Activated naive CD4-positive, alpha-beta T cell (primary cell): ENCODE data around the gene SLC35G3.
"Not testable (repeated sequence)": the region's sequence is repeated elsewhere in the genome, so short reads cannot be mapped to it uniquely, and the experiment has no call there.

Source experiments
- DNase-seq, 4 experiments: peaks; one replicate each; lab custom pipeline; 2025; lab: John Stamatoyannopoulos, UW

SLC35G3 gene

DNA sequence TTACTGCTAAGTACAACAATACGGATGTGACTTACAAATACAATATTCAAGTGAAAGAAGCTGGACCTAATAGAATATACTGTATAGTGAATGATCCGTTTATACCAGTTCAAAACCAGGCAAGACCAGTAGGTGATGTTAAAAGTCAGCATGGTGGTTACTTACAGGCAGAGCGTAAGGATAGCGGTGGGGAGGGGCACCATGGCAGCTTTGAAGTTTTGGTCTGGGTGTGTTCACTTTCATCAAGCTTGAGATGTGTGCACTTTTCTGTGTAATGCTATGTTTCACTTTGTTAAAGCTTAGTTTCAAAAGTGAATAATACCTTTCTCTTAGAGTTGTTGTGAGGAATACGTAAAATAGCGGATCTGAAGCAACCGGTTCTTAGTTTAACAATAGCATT, 16.5 kb upstream of the SLC35G3 start:
- DNase-seq = peak in 1 of 4 experiments; percentile 30

DNA sequence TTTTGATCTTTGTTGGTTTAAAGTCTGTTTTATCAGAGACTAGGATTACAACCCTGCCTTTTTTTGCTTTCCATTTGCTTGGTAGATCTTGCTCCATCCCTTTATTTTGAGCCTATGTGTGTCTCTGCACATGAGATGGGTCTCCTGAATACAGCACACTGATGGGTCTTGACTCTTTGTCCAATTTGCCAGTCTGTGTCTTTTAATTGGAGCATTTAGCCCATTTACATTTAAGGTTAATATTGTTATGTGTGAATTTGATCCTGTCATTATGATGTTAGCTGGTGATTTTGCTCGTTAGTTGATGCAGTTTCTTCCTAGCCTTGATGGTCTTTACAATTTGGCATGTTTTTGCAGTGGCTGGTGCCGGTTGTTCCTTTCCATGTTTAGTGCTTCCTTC, 8.4 kb upstream of the SLC35G3 start:
- not testable (repeated sequence) for DNase-seq

DNA sequence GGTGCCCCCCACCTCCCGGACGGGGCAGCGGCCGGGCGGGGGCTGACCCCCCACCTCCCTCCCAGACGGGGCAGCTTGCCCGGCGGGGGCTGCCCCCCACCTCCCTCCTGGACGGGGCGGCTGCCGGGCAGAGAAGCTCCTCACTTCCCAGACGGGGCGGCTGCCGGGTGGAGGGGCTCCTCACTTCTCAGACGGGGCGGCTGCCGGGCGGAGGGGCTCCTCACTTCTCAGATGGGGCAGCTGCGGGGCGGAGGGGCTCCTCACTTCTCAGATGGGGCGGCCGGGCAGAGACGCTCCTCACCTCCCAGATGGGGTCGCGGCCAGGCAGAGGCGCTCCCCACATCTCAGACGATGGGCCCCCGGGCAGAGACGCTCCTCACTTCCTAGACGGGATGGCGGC, 869 bp upstream of the SLC35G3 start:
- not testable (repeated sequence) for DNase-seq

DNA sequence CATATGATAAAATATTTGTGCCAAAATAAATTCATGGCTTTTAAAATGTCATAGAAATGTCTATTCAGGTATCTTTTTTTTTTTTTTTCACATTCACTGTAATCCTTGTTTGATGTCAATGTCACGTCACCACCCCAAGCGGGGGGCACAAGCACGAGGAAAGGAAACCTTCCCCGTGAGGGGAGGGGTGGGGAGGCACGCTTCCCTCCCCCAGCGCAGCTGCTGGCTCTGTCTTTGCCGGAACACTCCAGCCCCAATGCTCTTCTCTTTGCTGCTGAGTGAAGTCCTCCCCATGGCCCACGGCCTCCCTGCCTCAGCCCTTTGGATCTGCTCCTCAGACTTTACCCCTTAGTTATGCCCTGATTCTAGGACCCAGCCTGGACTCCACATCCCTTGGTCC, 1.5 kb downstream of the SLC35G3 start:
- peak in 1 of 4 experiments; percentile 29 for DNase-seq

DNA sequence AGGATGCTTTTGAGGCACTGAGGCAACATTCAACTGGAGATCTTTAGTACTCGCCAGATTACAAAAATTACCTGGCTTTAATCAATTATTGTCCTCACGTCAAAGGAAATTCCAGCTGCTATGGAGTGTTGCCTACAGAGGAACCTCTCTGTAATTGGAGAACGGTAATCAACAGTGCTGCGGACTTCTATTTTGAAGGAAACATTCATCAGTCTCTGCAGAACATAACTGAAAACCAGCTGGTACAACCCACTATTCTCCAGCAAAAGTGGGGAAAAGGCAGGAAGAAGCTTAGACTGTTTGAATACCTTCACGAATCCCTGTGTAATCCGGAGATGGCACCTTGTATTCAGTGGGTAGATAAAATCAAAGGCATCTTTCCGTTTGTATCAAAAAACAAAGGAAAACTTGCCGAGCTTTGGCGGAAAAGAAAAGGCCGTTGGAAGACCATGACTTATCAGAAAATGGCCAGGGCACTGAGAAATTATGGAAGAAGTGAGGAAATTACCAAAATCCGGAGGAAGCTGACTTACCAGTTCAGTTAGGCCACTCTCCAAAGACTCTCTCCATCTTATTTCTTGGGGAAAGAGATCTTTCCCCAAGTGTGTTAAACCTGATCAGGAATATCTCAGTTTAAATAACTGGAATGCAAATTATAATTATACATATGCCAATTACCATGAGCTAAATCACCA, 3.0 kb downstream of the SLC35G3 start:
- DNase-seq = no peak

- DNase-seq = no peak
These were observed 4.9 kb downstream of the SLC35G3 start for GRCh38 chr17:35189291-35189690.

GRCh38 chr17:35188111-35188510, 6.1 kb downstream of the SLC35G3 start:
- no peak for DNase-seq

DNA sequence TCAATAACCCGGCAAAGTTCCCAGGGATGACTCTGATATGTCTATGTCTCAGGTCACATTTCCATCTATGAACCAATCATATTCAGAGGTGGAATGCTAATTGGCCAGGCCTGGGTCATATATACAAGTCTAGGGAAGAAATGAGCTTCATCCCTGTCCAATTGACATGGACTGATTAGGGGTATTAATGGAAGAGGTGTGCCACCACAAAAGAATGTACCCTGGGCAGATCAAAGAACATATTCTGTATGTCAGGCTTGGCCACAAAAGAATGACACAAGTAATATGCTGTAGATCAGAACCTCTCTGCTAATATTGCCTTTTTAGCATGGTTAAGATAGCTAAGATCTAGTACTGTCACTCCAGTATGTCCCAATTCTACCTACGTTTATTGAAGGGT, 6.7 kb downstream of the SLC35G3 start:
- DNase-seq = no peak

DNA sequence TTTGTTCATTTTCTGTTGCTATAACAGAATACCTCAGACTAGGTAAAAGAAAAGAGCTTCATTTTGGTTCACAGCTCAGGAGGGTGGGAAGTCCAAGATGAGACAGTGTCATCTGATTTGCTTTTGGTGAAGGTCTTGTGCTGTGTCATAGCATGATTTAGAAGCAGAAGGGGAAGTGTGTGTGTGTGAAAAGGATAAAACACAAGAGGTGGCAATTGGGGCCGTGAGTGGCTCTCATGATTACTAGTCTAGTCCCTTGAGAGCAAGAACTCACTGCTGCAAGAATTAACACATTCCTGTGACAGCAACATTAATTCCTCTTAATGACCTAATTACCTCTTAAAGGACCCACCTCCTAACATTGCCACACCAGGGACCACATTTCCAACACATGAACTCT, 8.3 kb downstream of the SLC35G3 start:
- no peak for DNase-seq

GRCh38 chr17:35184274-35184673, 9.9 kb downstream of the SLC35G3 start:
- DNase-seq = no peak

DNA sequence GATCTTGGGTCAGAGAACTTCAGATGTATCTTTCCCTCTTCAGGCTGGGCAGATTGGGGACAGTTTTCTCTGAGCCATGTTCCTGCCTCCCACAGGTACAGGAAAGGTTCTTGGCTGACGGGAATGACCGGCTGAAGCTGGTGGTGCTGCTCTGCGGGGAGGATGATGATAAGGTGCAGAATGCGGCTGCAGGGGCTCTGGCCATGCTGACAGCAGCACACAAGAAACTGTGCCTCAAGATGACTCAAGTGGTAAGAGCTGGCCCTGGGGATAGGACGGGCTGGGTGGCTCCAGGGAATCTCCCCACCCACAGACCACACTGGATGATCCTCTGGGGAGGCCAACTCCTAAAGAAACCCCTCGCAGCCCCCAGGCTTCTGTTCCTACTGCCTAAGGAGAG, 10.9 kb downstream of the SLC35G3 start:
- no peak for DNase-seq

DNA sequence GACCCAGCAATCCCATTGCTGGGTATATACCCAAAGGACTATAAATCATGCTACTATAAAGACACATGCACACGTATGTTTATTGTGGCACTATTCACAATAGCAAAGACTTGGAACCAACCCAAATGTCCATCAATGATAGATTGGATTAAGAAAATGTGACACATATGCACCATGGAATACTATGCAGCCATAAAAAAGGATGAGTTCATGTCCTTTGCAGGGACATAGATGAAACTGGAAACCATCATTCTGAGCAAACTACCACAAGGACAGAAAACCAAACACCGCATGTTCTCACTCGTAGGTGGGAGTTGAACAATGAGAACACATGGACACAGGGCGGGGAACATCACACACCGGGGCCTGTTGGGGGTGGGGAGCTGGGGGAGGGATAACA, 14.8 kb downstream of the SLC35G3 start:
- DNase-seq = not testable (repeated sequence)

DNA sequence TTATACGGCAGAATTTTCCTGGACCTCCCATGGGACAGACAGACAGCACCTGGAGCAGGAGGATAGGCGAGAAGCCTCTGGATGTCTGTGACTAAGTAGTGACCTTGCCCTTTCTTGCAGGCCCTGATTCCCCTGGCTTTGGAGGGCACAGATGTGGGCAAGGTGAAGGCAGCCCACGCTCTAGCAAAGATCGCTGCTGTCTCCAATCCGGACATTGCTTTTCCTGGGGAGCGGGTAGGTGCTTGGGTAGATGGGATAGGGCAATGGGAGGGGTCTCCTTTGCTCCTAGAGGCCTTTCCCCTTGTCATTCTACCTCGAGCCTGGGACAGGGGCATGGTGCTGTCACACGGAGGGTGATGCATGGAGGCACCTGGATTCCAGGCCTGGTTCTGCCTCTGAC, 17.3 kb downstream of the SLC35G3 start:
- DNase-seq = no peak

DNA sequence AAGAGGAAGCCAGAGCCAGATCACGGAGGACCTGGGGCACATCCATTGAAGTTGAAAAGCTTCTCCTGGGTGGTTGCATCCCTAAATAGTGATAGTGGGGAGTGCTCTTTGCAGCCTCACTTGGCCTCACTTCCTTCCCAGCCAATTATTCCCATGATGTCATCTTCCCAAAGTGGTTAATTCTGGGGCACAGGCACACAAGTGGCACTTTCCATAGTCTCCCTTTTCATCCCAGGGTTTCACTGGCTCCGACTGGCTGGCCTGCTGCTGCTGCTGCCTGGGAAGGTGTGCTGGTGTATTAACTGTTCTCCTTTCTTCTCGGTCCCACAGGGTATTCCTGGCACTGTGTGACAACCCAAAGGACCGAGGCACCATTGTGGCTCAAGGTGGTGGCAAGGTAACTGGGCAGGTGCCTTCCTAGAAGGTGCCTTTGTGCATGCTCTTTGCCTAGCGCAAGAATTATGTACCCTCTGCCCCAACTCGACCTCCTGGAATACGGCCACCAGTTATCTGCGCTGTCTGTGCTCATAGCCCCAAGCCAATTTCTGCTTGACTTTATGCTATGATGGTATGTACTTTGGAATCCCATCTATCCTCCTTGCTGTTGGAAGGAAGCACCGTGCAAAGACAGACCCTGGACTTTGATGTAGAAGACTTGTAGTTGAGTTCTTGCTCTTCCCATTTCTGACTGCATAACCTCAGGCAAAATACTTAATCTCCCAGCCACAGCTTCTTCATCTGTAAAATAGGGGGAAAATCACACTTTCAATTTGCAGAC, 18.4 kb downstream of the SLC35G3 start:
- no peak for DNase-seq

DNA sequence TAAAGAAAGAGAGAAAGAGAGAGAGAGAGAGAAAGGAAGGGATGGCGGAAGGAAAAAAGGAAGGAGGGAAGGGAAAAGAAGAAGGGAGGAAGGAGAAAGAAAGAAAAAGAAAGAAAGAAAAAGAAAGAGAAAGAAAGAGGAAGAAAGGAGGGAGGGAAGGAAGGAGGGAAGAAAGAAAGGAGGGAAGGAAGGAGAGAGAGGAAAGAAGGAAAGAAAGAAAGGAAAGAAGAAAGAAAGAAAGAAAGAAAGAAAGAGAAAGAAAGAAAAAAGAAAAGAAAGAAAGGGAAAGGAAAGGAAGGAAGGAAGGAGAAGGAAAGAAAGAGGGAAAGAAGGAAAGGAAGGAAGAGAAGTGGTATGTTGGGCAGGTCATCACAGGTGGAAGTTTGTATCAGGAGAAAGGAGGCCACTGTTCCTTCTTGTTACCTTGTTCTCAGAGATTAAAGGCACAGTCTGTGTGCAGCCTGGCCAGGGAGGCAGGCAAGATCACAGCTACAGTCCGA, 19.3 kb downstream of the SLC35G3 start:
- DNase-seq = no peak

DNA sequence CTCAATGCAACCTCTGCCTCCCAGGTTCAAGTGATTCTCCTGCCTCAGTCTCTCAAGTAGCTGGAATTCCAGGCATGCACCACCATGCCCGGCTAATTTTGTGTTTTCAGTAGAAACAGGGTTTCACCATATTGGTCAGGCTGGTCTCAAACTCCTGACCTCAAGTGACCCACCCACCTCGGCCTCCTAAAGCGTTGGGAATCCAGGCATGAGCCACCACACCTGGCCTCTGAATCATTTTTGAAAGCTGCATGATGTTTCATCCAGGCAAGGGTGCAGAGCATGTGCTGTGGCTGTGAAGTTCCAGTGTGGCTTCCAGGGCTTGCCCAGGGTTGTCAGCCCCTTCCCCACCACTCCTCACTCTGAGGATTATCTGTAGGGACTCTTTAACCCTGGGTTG, 21.9 kb downstream of the SLC35G3 start:
- DNase-seq = not testable (repeated sequence)

DNA sequence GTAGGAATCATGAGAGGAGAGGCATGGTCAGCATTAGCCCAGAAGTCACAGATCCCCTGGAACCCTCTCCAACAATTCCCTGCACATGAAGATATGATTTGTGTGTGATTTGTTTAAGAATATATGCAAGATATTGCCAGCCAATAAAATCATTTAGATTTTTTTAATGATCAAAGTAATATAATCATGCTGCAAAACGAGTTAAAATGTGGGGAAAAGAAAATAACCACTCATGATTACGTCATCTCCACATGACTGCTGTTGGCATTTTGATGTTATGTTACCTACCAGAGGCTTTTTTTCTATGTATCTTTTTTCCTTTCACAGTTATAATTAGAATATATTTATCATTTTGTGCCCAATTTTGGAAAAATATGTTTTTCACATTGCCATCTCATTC, 22.4 kb downstream of the SLC35G3 start:
- DNase-seq = no peak

DNA sequence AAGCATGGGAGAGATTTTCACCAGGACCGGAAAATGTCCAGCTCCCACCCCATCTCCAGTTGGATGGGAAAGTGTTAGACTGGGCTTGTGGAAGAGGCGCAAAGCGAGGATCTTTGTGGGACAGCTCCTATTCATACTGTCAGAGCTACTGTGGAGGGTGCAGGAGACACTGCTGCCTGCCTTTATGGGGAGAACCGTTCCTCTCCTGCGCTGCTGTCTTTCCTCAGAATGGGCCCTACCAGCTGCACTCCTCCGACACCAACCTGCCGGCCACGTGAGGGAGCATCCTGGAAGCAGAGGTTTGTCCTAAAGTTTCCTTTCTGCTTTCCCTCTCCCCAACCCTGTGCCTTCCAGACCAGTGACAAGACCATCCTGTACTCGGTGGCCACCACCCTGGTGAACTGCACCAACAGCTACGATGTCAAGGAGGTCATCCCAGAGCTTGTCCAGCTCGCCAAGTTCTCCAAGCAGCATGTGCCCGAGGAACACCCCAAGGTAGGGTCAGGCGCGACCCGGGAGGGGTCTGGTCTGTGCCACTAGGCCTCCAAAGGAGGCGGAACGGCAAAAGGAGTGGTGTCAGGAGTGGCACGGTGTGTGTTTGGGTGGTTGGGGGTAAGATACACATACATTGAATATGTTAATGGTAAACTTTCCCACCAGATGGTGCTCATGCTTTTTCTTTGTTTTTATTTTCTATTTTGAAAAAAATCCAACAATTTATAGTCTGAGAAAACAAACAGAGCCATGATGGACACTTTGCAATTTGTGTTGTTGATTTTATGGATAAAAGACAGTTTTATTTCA, 23.0 kb downstream of the SLC35G3 start:
- peak in 2 of 4 experiments; percentile 8 to 10 for DNase-seq

- no peak for DNase-seq
These were observed 24.3 kb downstream of the SLC35G3 start for GRCh38 chr17:35169835-35170363.

- DNase-seq = no peak
These were observed 26.5 kb downstream of the SLC35G3 start for GRCh38 chr17:35167666-35168065.

- DNase-seq = no peak
These were observed 27.1 kb downstream of the SLC35G3 start for GRCh38 chr17:35167046-35167445.

GRCh38 chr17:35166526-35166925, 27.7 kb downstream of the SLC35G3 start:
- no peak for DNase-seq
